Measurements from ENCODE around the gene STK10. TPM values are rescaled to one million over a fixed set of nuclear protein-coding genes. Genes with fewer than 3 reads are reported as not detected.

Gene STK10
- total and polyA plus RNA-seq, 5 donors, result 6.1 to 15.7 (median 11.0) TPM

DNA sequence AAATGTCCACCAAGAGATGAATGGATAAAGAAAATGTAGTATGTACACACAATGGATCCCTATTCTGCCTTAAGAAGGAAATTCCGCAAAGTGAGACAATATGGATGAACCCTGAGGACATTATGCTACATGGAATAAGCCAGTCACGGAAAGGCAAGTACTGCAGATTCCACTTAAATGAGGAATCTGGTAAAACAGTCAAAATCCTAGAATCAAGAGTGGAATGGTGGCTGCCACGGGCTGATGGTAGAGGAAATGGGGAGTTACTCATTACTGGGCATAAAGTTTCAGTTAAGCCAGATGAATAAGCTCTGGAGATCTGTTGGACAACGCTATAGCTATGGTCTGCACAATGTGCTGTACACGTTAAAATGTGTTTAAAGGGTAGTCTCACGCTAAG is 47.2 kb downstream of the STK10 start:
- H3K27ac ChIP-seq (ENCODE audit: low read length), result no peak overlapping the region
- no peaks in the 10 kb centered on the region for H3K9me3 ChIP-seq (ENCODE audit: control insufficient read depth, low read length)
- DNase-seq (no peak), ATAC-seq (no peak)
- no peak overlapping the region for H3K4me3 ChIP-seq (ENCODE audit: low read length)
- H3K4me1 ChIP-seq (ENCODE audit: control insufficient read depth, insufficient read depth, low read length), result peaks cover 7% of the 10 kb centered on the region
- intact Hi-C loops (cut with DNase I), result no loop called here
- H3K27me3 ChIP-seq (ENCODE audit: control insufficient read depth, insufficient read depth), result no peaks in the 10 kb centered on the region
- 85% methylated on average over 6 of the region's 6 CpGs for WGBS

- 89% methylated on average over 9 of the region's 9 CpGs for WGBS
- H3K4me1 ChIP-seq (ENCODE audit: control insufficient read depth, insufficient read depth, low read length), result peaks cover 7% of the 10 kb centered on the region
- DNase-seq (no peak), ATAC-seq (no peak)
- H3K9me3 ChIP-seq (ENCODE audit: control insufficient read depth, low read length), result no peaks in the 10 kb centered on the region
- H3K4me3 ChIP-seq (ENCODE audit: low read length), result no peak overlapping the region
- H3K27me3 ChIP-seq (ENCODE audit: control insufficient read depth, insufficient read depth), result no peaks in the 10 kb centered on the region
- intact Hi-C loops (cut with DNase I), result no loop called here
- H3K27ac ChIP-seq (ENCODE audit: low read length), result no peak overlapping the region
Measured at GRCh38 chr5:172140120-172140519, 47.9 kb downstream of the STK10 start.

DNA sequence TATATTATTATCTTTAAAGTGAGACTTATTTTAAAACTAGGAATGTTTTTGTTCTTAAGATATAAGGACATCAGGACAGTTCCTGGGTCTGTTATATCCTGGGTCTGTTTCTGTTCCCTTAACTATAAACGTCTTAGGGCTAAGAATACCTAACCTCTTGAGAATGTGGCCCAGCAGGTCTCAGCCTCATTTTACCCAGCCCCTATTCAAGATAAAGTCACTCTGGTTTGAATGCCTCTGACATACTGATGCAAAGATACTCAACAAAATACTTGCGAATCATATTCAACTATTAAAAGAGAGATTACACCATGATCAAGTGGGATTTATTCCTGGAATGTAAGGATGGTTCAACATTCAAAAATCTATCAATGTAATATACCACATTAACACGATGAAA is 51.0 kb downstream of the STK10 start:
- H3K4me1 ChIP-seq (ENCODE audit: control insufficient read depth, insufficient read depth, low read length), result peaks cover 7% of the 10 kb centered on the region
- 87% methylated on average over 3 of the region's 3 CpGs for WGBS
- ATAC-seq (no peak), DNase-seq (no peak)
- no peaks in the 10 kb centered on the region for H3K27me3 ChIP-seq (ENCODE audit: control insufficient read depth, insufficient read depth)
- no peak overlapping the region for H3K4me3 ChIP-seq (ENCODE audit: low read length)
- intact Hi-C loops (cut with DNase I), result no loop called here
- H3K27ac ChIP-seq (ENCODE audit: low read length), result no peak overlapping the region
- no peaks in the 10 kb centered on the region for H3K9me3 ChIP-seq (ENCODE audit: control insufficient read depth, low read length)

DNA sequence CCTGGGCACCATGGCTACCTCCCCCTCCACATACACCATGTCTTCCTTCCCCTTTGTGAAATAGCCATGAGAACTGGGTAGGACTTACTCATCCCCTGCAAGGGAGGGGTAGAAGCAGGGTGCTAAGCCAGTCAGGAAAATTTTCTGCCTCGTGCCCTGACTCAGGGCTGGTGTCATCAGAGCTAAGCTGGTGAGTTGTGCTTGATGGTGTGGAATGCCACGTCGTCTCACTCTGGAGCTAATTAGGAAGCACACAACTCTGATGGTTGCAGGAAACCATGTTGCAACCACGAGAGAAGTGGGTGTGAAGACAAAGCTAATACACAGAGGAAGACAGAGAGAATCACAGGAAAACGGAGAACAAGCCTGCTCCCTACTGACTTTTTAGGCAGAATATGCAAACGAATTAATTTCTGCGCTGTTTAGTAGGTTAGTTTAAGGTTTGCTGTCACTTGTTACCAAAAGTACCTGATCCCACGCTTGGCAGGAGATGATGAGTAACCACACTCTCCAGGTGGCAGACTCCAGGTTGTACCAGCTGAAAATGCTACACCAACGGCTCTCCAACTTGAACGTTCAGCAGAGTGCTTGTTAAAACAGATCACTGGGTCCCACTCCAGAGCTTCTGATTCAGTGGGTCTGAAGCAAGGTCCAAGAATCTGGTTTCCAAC is 54.5 kb downstream of the STK10 start:
- Histone ChIP-seq H3K4me3 (ENCODE audit: low read length) (no peak overlapping the region), H3K4me1 (ENCODE audit: control insufficient read depth, insufficient read depth, low read length) (peaks cover 7% of the 10 kb centered on the region), H3K9me3 (ENCODE audit: control insufficient read depth, low read length) (no peaks in the 10 kb centered on the region), H3K27ac (ENCODE audit: low read length) (peak overlapping the region; percentile 48), H3K27me3 (ENCODE audit: control insufficient read depth, insufficient read depth) (no peaks in the 10 kb centered on the region)
- intact Hi-C loops (cut with DNase I), result no loop called here
- peak; percentile 58 to 73 (median 66) for DNase-seq
- WGBS, result 59% methylated on average over 10 of the region's 10 CpGs
- peak; percentile 91 to 95 for ATAC-seq

DNA sequence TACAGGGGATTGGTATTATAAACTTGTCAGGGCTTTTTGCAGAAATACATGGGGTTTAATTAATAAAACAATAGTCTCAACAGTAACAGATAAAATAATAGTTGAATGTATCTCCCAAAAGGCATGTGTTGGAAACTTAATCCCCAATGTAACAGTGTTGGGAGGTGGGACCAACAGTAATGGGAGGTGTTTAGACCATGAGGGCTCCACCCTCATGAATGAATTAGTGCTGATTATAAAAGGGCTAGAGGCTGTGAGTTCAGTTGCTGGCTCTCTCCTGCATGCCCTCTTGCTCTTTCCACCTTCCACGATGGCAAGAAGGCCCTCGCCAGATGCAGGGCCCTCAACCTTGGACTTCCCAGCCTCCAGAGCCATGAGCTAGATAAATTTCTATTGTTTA is 56.3 kb downstream of the STK10 start:
- Histone ChIP-seq H3K4me3 (ENCODE audit: low read length) (no peak overlapping the region), H3K27me3 (ENCODE audit: control insufficient read depth, insufficient read depth) (no peaks in the 10 kb centered on the region), H3K4me1 (ENCODE audit: control insufficient read depth, insufficient read depth, low read length) (peaks cover 7% of the 10 kb centered on the region), H3K9me3 (ENCODE audit: control insufficient read depth, low read length) (no peaks in the 10 kb centered on the region), H3K27ac (ENCODE audit: low read length) (no peak overlapping the region)
- DNase-seq (no peak), ATAC-seq (no peak)
- WGBS, result 100% methylated on average over 2 of the region's 2 CpGs
- intact Hi-C loops (cut with DNase I), result no loop called here

DNA sequence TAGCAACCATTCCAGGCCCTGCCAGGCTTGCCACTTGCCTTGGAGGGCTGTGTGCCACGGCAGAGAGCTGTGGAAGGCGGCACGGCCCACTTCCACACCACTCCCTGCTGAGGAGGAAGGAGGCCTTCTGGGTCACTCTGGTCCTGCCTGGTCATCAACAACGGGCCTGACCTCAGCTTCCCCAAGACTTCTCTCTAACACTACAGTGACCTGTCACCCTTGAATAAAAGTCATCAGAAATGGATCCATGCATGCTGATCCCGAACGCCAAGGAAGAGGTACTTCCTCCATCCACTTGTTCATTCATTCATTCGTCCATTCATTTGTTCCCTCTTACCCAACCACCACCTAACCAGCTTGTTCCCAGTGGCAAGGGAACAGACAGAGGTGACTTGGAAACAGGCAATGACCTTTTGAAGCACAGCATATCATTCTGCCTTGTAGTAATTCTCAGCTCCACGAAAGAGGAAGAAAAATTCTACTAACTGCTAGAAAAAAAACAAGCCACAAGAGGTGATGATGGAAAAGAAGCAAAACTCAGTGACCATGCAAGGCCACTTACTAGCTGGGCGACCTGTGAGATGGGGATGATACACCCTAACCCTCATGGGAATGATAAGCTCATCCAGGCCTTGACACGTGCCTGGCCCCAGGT is 58.6 kb downstream of the STK10 start:
- no peaks in the 10 kb centered on the region for H3K27me3 ChIP-seq (ENCODE audit: control insufficient read depth, insufficient read depth)
- ATAC-seq (peak in 1 of 2 donors; percentile 46), DNase-seq (no peak)
- intact Hi-C loops (cut with DNase I), result no loop called here
- H3K9me3 ChIP-seq (ENCODE audit: control insufficient read depth, low read length), result no peaks in the 10 kb centered on the region
- 84% methylated on average over 10 of the region's 10 CpGs for WGBS
- H3K4me3 ChIP-seq (ENCODE audit: low read length), result no peak overlapping the region
- H3K4me1 ChIP-seq (ENCODE audit: control insufficient read depth, insufficient read depth, low read length), result peaks cover 7% of the 10 kb centered on the region
- H3K27ac ChIP-seq (ENCODE audit: low read length), result no peak overlapping the region

DNA sequence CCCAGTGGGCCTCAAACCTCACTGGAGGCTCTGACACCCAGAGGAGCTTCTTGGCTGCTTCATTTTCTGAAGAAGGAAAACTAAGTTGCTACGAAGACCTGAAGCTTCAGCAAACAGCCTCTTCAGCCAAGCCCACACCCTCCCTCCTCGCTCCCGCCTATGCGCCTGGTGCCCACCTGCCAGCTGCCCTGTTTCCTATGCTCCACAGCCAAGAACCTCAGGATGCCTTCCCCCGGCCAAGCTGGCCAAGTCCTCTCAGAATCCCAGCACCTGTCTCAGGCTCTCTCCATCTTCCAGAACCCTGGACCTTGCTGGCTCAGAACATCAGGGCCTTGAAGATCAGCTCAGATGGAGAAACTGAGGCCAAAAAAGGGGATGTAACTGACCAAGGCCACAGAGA is 60.4 kb downstream of the STK10 start:
- H3K4me3 ChIP-seq (ENCODE audit: low read length), result no peak overlapping the region
- H3K4me1 ChIP-seq (ENCODE audit: control insufficient read depth, insufficient read depth, low read length), result no peaks in the 10 kb centered on the region
- ATAC-seq (no peak), DNase-seq (no peak)
- intact Hi-C loops (cut with DNase I), result no loop called here
- 95% methylated on average over 5 of the region's 5 CpGs for WGBS
- no peak overlapping the region for H3K27ac ChIP-seq (ENCODE audit: low read length)
- H3K27me3 ChIP-seq (ENCODE audit: control insufficient read depth, insufficient read depth), result no peaks in the 10 kb centered on the region
- no peaks in the 10 kb centered on the region for H3K9me3 ChIP-seq (ENCODE audit: control insufficient read depth, low read length)

DNA sequence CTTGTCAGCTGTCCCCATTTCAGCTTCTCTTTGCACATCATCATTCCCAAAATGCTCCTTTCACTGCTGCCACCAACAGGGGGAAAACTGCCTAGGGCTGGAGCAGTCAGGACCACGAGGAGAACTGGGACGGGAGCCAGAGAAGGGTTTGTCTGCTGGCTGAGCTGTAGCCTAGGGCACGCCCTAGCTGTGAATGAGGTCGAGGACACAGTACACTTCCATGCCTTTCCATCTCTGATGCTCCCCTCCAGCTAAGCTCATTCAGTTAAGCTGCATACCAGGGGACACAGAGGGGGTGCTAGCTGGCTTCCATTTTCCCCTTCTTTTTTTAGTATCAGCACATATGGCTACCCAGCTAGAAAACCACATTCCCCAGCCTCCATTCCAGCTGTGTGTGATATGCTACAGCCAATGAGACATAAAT is 64.7 kb downstream of the STK10 start:
- Histone ChIP-seq H3K4me1 (ENCODE audit: control insufficient read depth, insufficient read depth, low read length) (peaks cover 2% of the 10 kb centered on the region), H3K4me3 (ENCODE audit: low read length) (no peak overlapping the region), H3K27me3 (ENCODE audit: control insufficient read depth, insufficient read depth) (no peaks in the 10 kb centered on the region), H3K27ac (ENCODE audit: low read length) (no peak overlapping the region), H3K9me3 (ENCODE audit: control insufficient read depth, low read length) (no peaks in the 10 kb centered on the region)
- WGBS, result 8% methylated on average over 4 of the region's 4 CpGs
- intact Hi-C loops (cut with DNase I), result no loop called here
- ATAC-seq, result peak; percentile 93 to 94
- peak; percentile 86 to 91 (median 89) for DNase-seq

GRCh38 chr5:172119921-172120688 is 67.9 kb downstream of the STK10 start:
- no peak for DNase-seq

GRCh38 chr5:172118891-172119290 is 69.1 kb downstream of the STK10 start:
- Histone ChIP-seq H3K4me1 (ENCODE audit: control insufficient read depth, insufficient read depth, low read length) (peaks cover 3% of the 10 kb centered on the region), H3K4me3 (ENCODE audit: low read length) (no peak overlapping the region), H3K27ac (ENCODE audit: low read length) (no peak overlapping the region), H3K27me3 (ENCODE audit: control insufficient read depth, insufficient read depth) (no peaks in the 10 kb centered on the region), H3K9me3 (ENCODE audit: control insufficient read depth, low read length) (no peaks in the 10 kb centered on the region)
- ATAC-seq, result no peak
- WGBS, result 77% methylated on average over 11 of the region's 11 CpGs
- no peak for DNase-seq
- intact Hi-C loops (cut with DNase I), result no loop called here

More at GRCh38 chr5:172119921-172120688, 67.9 kb downstream of the STK10 start:
- no peaks in the 10 kb centered on the region for H3K27me3 ChIP-seq (ENCODE audit: control insufficient read depth, insufficient read depth)
- intact Hi-C loops (cut with DNase I), result no loop called here
- peaks cover 3% of the 10 kb centered on the region for H3K4me1 ChIP-seq (ENCODE audit: control insufficient read depth, insufficient read depth, low read length)
- WGBS, result 89% methylated on average over 12 of the region's 12 CpGs
- no peak overlapping the region for H3K4me3 ChIP-seq (ENCODE audit: low read length)
- ATAC-seq, result no peak
- H3K27ac ChIP-seq (ENCODE audit: low read length), result no peak overlapping the region
- H3K9me3 ChIP-seq (ENCODE audit: control insufficient read depth, low read length), result no peaks in the 10 kb centered on the region

All from right cardiac atrium (tissue), 5 donors.